GM18508 (cell line): ENCODE measurements around the gene RPRM.
"Not testable (repeated sequence)": the region's sequence is repeated elsewhere in the genome, so short reads cannot be mapped to it uniquely, and the experiment has no call there.

Experiments
- ATAC-seq: cut with Tn5 transposase; IDR thresholded peaks from one replicate; pipeline ENCODE4 v1.9.1; 2021; ENCODE audit warnings: moderate number of reproducible peaks; ENCODE audit not compliant: insufficient read depth, unreplicated experiment

RPRM gene

GRCh38 chr2:153462338-153462859 lies 16.2 kb downstream of the RPRM start:
- no peak for ATAC-seq

GRCh38 chr2:153461453-153461852 lies 17.1 kb downstream of the RPRM start:
- ATAC-seq = no peak

DNA sequence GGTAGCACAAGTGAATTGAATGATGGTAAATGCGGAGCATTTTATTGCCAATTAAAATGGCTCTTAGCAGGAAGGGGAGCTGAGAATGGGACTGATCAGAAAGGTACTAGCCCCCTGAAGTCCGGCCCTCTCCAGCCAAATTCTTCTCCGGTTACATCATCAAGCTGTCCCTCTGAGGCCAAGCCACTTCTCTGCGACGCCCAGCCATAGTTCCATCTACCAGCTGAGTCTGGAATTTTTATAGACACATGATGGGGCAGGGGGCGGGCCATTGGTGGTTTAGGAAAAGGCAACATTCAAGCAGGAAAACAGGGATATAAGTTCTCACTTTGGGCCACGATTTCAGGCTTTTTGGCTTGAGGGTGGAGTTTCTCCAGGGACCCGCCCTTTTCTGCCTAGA lies 22.7 kb downstream of the RPRM start:
- ATAC-seq = no peak

- ATAC-seq = no peak
Observed at GRCh38 chr2:153455403-153455802, 23.2 kb downstream of the RPRM start.

DNA sequence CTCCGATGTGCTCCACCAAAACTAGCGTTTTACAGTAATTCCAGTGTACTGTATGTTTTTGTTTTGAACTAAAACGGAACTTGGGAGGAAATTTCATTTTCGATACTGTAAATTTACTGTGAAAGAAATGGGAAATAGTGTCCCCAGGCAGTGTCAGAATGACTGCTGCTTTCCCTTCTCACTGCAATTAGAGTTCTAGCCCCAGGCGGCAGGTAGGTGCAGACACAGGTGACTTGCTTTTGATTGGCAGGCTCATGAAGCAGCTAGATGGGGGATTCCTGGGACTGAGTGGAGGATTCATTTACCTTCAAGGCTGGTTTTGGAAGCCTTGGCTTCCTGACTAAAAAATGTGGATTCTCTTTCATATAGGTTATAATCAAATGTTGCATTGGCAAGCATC lies 27.0 kb downstream of the RPRM start:
- no peak for ATAC-seq

- ATAC-seq = no peak
Observed at GRCh38 chr2:153443106-153443505, 35.5 kb downstream of the RPRM start.

DNA sequence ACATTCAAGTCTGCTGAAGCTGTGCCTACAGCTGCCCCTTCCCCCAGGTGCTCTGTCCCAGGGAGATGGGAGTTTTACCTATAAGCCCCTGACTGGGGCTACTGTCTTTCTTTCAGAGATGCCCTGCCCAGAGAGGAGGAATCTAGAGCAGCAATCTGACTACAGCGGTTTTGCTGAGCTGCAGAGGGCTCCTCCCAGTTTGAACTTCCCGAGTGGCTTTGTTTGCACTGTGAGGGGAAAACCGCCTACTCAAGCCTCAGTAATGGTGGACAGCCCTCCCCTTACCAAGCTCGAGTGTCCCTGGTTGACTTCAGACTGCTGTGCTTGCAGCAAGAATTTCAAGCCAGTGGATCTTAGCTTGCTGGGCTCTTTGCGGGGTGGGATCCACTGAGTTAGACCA lies 35.9 kb downstream of the RPRM start:
- not testable (repeated sequence) for ATAC-seq

- ATAC-seq = not testable (repeated sequence)
Observed at GRCh38 chr2:153440090-153440489, 38.5 kb downstream of the RPRM start.

DNA sequence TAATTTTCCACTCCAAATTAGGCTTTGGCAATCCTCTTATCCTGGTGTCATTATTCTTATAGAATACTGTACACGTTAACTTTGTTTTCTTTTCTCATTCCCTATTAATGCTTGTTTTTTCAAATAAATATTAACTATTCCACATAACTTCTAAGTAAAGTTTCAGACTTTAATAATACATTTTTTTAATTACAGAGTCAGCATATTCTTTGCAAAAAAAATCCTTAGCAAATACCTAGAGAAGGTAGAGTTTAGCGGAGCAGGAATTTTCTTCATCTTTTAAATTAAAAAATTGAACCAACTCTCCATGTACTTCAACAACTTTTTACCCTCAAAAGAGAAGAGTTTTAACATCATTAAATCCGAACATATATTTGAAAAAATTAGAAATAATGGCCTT lies 45.2 kb downstream of the RPRM start:
- no peak for ATAC-seq

GRCh38 chr2:153432381-153432780 lies 46.2 kb downstream of the RPRM start:
- ATAC-seq = no peak

DNA sequence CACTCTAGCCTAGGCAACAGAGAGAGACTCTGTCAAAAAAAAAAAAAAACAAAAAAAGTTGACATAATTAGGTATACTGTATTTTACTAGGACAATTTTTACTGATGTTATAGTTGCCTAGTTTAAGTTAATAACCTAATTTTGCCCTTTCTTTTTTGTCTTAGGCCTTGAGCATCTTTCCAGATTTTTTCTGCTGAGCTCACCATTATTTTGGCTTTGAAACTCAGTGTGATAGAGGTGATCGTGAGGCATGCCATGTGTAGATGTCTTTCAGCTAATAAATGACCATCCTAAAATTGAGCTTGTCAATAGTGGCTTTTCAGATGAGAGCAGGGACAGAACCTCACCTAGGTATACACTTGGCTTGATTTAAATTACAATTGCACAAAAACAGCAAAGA lies 47.4 kb downstream of the RPRM start:
- ATAC-seq = no peak
